Measurements from ENCODE around the gene ZNF595.
"Not testable (repeated sequence)": the region's sequence is repeated elsewhere in the genome, so short reads cannot be mapped to it uniquely, and the experiment has no call there.

Gene ZNF595

GRCh38 chr4:52804-53479 is at the start of gene ZNF595:
Gene ZNF595 (plus strand): TSS chr4:53321. CDS start chr4:53489, 168 bp downstream.
- DNase-seq: not testable (repeated sequence)

DNA sequence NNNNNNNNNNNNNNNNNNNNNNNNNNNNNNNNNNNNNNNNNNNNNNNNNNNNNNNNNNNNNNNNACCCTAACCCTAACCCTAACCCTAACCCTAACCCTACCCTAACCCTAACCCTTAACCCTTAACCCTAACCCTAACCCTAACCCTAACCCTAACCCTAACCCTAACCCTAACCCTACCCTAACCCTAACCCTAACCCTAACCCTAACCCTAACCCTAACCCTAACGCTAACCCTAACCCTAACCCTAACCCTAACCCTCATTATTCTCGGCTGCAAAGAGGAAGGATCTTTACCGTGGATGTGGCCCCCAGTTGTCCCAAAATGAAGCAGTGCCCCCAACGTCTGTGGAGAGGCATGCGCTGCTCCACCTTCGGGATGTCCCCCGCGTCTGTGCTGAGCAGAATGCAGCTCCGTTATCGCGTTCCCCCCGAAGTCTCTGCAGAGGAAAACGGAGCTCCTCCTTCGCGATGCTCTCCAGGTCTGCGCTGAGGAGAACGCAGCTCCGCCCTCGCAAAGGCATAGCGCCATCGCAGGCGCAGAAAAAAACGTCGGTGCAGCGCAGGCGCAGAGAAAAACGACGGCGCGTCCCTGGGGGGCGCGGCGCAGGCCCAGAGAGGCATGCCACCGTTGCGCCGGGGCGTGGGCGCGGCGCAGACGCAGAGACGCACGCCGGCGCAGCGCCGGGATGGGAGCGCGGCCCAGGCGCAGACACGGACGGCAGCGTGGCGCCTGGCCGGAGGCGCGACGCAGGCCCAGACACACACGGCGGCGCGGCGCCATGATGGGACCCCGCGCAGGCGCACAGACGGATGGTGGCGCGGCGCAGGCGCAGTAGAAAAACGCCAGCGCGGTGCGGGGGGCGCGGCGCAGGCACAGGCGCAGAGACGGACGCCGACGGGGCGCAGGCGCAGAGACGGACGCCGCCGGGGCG is 42.9 kb upstream of the ZNF595 start:
- not testable (repeated sequence) for DNase-seq

DNA sequence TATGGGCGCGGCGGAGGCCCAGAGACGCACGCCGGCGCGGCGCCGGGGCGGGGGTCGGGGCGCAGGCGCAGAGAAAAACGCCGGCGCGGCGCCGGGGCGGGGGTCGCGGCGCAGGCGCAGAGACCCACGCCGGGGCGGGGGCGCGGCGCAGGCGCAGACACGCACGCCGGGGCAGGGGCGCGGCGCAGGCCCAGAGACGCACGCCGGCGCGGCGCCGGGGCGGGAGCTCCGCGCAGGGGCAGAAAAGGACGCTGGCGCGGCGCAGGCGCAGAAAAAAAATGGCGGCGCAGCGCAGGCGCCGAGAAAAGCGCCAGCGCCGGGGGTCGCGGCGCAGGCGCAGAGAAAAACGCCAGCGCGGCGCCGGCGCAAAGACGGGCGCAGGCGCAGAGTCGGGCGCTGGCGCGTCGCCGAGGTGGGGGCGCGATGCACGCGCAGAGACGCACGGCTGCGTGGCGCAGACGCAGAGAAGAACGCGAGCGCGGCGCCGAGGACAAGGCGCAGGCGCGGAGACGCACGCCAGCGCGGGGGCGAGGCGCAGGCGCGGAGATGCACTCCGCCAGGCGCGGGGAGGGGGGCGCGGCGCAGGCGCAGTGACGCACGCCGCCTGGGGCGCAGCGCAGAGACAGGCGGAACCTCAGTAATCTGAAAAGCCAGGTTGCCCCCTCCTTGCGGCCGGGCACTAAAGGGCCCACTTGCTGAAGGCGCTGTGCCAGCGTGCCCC is 41.9 kb upstream of the ZNF595 start:
- DNase-seq: not testable (repeated sequence)

DNA sequence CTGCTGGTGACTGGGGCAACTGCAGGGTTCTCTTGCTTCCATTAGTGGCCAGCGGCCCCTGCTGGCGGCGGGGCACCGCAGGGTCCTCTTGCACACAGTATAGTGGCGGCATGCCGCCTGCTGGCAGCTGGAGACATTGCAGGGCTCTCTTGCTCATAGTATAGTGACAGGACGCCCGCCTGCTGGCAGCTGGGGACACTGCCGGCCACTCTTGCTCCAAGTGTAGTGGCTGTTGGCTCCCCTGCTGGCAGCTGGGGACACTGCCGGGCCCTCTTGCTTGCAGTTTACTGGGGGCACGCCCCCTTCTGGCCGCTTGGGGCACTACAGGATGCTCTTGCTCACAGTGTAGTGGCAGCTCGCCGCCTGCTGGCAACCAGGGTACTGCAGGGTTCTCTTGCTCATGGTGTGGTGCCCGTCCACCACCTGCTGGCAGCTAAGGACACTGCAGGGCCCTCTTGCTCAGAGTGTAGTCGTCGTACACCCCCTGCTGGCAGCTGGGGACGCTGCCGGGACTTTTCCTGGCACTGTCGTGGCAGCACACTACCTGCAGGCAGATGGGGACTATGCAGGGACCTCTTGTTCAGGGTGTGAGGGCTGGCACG is 41.2 kb upstream of the ZNF595 start:
- DNase-seq: peak; percentile 64

- not testable (repeated sequence) for DNase-seq
Observed at GRCh38 chr4:18128-18527, 35.0 kb upstream of the ZNF595 start.

- not testable (repeated sequence) for DNase-seq
Observed at GRCh38 chr4:18589-18988, 34.5 kb upstream of the ZNF595 start.

DNA sequence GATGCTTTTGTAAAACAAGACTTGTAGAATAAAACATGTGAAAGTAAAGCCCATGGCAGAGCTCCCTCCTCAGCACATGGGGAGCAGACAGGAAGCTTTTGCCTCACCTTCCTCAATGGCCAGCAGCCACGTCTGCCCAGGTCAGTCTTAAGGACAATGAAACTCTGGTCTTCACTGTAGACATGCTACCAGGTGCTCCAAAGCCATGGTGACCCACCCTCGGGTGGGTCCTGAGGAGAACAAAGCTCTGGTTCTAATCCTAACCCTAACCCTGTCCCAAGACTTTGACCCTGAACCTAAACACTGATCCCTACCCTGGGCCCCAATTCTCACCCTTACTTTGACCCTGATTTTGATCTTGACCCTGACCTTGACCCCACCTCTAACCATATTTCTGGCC is 30.2 kb upstream of the ZNF595 start:
- not testable (repeated sequence) for DNase-seq

GRCh38 chr4:24359-24758 is 28.8 kb upstream of the ZNF595 start:
- DNase-seq: not testable (repeated sequence)

- DNase-seq: not testable (repeated sequence)
Observed at GRCh38 chr4:27501-27900, 25.6 kb upstream of the ZNF595 start.

DNA sequence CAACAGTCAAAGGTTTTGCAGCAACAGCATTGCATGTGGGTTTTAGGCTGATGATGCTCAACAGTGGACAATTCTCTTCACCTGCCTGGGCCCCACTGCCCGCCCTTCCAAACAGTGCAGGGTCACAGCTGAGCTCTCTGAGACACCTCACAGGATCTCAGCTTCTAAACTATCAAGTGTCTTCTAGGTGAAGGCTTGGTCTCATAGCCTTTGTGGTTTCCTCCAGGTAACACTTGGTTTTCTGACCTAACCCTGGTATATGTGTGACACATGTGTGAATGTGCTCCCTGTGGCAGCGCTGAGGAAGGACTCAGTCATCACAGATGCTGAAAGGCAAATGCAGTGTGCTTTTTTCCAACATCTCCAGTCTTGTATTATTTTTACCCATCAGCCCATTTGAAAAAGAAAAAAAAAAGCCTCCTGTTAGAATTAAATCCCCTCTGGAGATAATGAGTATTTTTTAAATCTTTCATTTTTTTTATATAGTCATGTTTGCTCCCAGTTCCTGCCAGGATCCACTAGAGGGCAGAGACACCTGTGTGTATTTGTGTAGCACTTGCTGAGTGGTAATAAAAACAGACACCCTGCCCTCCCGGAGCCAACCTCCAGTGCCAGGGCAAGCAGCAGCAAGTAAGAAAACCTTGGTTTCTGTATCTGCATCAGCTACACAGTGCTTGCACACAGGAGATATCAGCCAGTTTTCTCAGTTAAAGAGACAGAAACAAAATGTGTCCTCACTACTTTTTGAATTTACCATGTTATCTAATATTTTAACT is 24.2 kb upstream of the ZNF595 start:
- not testable (repeated sequence) for DNase-seq

DNA sequence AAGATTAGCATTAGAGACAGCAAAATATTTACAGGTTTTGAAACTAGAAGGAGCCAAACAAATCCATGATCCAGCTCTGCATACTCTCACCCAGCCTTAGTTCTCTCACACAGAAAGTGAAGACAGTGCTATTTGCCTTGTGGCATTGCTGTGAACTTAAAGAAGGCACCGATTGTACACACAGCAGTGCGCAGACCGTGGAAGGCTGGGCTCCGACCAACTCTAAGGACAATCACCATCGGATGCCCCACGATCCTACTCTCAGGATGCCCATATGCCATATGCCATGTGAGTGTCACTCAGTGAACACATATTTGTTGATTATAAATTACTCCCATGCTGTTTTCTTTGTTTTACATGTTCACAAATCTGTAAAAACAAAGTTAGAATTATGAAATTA is 19.8 kb upstream of the ZNF595 start:
- not testable (repeated sequence) for DNase-seq

- DNase-seq: not testable (repeated sequence)
Observed at GRCh38 chr4:36559-37415, 16.3 kb upstream of the ZNF595 start.

DNA sequence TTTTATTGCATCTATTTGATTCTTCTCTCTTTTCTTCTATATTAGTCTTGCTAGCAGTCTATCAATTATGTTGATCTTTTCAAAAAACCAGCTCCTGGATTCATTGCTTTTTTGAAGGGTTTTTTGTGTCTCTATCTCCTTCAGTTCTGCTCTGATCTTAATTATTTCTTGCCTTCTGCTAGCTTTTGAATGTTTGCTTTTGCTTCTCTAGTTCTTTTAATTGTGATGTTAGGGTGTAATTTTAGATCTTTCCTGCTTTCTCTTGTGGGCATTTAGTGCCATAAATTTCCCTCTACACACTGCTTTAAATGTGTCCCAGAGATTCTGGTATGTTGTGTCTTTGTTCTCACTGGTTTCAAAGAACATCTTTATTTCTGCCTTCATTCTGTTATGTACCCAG is 14.9 kb upstream of the ZNF595 start:
- DNase-seq: not testable (repeated sequence)

GRCh38 chr4:43375-43774 is 9.7 kb upstream of the ZNF595 start:
- DNase-seq: not testable (repeated sequence)

DNA sequence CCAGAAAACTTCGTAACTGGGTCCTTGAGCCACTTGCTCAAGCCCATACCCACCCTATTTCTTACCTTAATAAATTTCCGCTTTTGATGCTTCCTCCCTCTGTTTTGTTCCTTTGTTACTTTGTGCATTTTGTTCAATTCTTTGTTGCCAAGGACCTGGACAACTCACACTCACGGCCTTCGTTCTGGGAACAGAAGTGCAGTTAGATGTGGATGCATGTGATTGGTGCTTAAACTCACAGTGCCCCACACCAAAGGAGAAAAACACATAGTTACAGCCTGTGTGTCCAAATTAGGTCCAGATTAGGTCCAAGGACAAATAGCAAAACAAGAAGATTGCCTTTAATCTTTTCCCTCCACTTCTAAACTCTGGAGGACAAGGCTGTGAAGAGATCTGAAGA is 1.9 kb upstream of the ZNF595 start:
- DNase-seq: not testable (repeated sequence)

GRCh38 chr4:51655-52277 is 1.4 kb upstream of the ZNF595 start:
- not testable (repeated sequence) for DNase-seq

DNA sequence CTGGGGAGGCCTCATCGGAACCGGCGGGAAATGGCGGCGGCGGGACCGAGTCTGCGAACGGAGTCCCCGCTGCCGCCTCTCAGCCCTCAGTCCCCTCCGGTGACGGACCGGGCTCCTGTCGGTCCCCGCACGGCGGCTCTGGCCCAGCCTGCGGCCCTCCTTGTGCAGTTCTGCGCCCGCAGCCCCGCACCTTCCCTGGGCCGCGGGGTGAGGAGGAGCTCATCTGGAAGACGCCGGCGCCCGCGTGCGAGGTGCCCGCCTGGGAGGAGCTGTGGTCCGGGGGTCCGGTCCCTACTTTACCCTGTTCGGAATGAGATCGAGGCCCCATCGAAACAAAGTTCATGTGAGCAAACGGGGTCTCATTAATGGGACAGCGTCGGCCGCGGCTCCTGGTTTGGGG is 400 bp downstream of the ZNF595 start:
- not testable (repeated sequence) for DNase-seq

- not testable (repeated sequence) for DNase-seq
Observed at GRCh38 chr4:64733-65132, 11.6 kb downstream of the ZNF595 start.

DNA sequence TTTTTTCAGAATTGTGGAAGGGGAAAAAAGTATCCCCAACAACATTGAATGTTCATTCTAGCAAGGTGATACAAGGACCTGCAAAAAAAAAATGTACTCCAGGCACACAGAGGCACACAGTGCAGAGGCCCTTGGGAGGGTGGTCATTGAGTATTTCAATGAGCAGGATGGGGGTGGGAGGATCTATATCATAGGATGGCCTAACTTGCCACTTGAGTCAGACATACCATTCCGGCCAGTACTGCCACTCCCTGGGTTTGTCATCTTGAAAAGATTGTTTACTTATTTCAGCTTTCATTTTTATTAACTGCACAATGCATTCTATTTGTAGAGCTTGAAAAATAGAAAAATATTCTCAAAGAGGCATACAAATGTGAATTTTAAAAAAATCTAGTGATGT is 18.7 kb downstream of the ZNF595 start:
- DNase-seq: no peak

DNA sequence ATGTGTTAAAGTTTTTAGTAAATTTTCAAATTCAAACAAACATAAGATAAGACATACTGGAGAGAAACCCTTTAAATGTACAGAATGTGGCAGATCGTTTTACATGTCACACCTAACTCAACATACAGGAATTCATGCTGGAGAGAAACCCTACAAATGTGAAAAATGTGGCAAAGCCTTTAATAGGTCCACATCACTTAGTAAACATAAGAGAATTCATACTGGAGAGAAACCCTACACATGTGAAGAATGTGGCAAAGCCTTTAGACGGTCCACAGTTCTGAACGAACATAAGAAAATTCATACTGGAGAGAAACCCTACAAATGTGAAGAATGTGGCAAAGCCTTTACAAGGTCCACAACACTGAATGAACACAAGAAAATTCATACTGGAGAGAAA is 32.8 kb downstream of the ZNF595 start:
- DNase-seq: no peak

Data from activated effector memory CD4-positive, alpha-beta T cell treated with anti-CD3 and anti-CD28 coated beads, Interleukin-2, amount 50 U/mL, for 16 hours (primary cell).